ENCODE measurements around the gene ATP2B3. TPM values are rescaled to one million over a fixed set of nuclear protein-coding genes. Genes with fewer than 3 reads are reported as not detected.

The ATP2B3 gene
- total and polyA plus RNA-seq, 9 of the 15 experiments (the other 6 are each of a cell fraction or from before 2014, with no cell fraction given), result 0.04 TPM; not detected in 8

GRCh38 chrX:153600032-153600373 is 82.6 kb downstream of the ATP2B3 start (continued):
- no peak for TF ChIP-seq ZKSCAN8 (CRISPR knock-in tag; IDR thresholded peaks at IDR 0.05)
- no peak for TF ChIP-seq ZNF431 (CRISPR knock-in tag; IDR thresholded peaks at IDR 0.05)
- TF ChIP-seq ZBTB11 (CRISPR knock-in tag; IDR thresholded peaks at IDR 0.05), result peak in 1 of 3 experiments; percentile 87; a peak in 2 of 6 replicates

GRCh38 chrX:153600921-153601320 is 83.5 kb downstream of the ATP2B3 start:
- DNase-seq (ENCODE audit: extremely low read depth in 1 of 4, low spot score in 3 of 4) (no peak), FAIRE-seq (no peak), ATAC-seq (no peak)
- no TSS peak for BruUV-seq (replicated peaks)
- peaks cover 4% of the 10 kb centered on the region; the same call in 2 of the 3 replicates for H3K36me3 ChIP-seq (ENCODE audit: control insufficient read depth, insufficient read depth, low read length)
- no peaks in the 10 kb centered on the region for H3K9me3 ChIP-seq (replicated peaks; ENCODE audit: control insufficient read depth, insufficient read depth, low read depth, low read length)
- peaks cover 8 to 25% of the 10 kb centered on the region in 2 experiments; a peak in 4 of 5 replicates for H3K4me1 ChIP-seq (replicated peaks in 1 of 2; ENCODE audit: control insufficient read depth in 2 of 2, insufficient read depth in 2 of 2, low read length in 2 of 2)
- intact Hi-C loops (cut with micrococcal nuclease) (no loop called here), in situ Hi-C loops (cut with MboI) (no loop called here)
- H4K20me1 ChIP-seq (replicated peaks; ENCODE audit: control insufficient read depth, insufficient read depth, low read length), result no peaks in the 10 kb centered on the region
- H3K27ac ChIP-seq (ENCODE audit: extremely low read depth, low read depth, low read length), result no peak overlapping the region
- 0 out of 4 replicates have a peak overlapping the region, but pooled peaks of 1 of the 2 experiments have one; percentile 29 for H3K9ac ChIP-seq (ENCODE audit: insufficient read depth in 1 of 2, low read depth in 2 of 2, low read length in 2 of 2)
- no peak overlapping the region; the same call in 1 of the 2 replicates for H3K4me2 ChIP-seq (ENCODE audit: insufficient read depth, low read length)
- H3K79me2 ChIP-seq (ENCODE audit: control insufficient read depth, insufficient read depth, low read length), result peaks cover 22% of the 10 kb centered on the region; the same call in 2 of the 3 replicates
- no peaks in the 10 kb centered on the region for H3K9me1 ChIP-seq (ENCODE audit: control insufficient read depth, insufficient read depth, low read length)
- ChIA-PET CTCF (ENCODE audit: low intra/inter-chr PET ratio) (no interaction called here), POLR2A (no interaction called here)
- no peak overlapping the region for H2AFZ ChIP-seq (ENCODE audit: low read depth, low read length)
- H3K27me3 ChIP-seq (ENCODE audit: control insufficient read depth in 2 of 2, insufficient read depth in 2 of 2, low read length in 2 of 2), result peaks cover 3 to 9% of the 10 kb centered on the region in 2 experiments; a peak in 2 of 5 replicates
- H3K4me3 ChIP-seq, result no peak overlapping the region
- 73% methylated on average over 6 of the region's 7 CpGs for WGBS (ENCODE audit: insufficient coverage, low coverage, missing lambda C conversion rate)
- no peak for TF ChIP-seq MECOM (CRISPR knock-in tag; IDR thresholded peaks at IDR 0.05)
- no peak for TF ChIP-seq REST (IDR thresholded peaks at IDR 0.05; ENCODE audit: borderline replicate concordance)
- no peak for TF ChIP-seq REST (CRISPR knock-in tag; IDR thresholded peaks at IDR 0.05; ENCODE audit: low read depth)
- no peak for TF ChIP-seq LEF1 (IDR thresholded peaks at IDR 0.05)
- TF ChIP-seq TBP (optimal IDR thresholded peaks at IDR 0.05; ENCODE audit: low read depth, low read length), result no peak

Data from K562 (cell line).